BLaER1 (cell line): ENCODE measurements around the gene PLCL2.

Experiments used
- H3K27ac ChIP-seq: shearing (Covaris generic); formaldehyde crosslinking; 2 replicates; pipeline ENCODE4 v1.8.1; 2022
- H3K27me3 ChIP-seq: shearing (Covaris generic); formaldehyde crosslinking; 2 replicates; pipeline ENCODE4 v1.8.1; 2022
- H3K36me3 ChIP-seq: shearing (Covaris generic); formaldehyde crosslinking; 2 replicates; pipeline ENCODE4 v1.8.1; 2022
- H3K4me1 ChIP-seq: shearing (Covaris generic); formaldehyde crosslinking; 2 replicates; pipeline ENCODE4 v1.8.1; 2022
- H3K4me2 ChIP-seq: shearing (Covaris generic); formaldehyde crosslinking; 2 replicates; pipeline ENCODE4 v1.8.1; 2022
- H3K4me3 ChIP-seq: shearing (Covaris generic); formaldehyde crosslinking; 2 replicates; pipeline ENCODE4 v1.8.1; 2022
- H3K9ac ChIP-seq: shearing (Covaris generic); formaldehyde crosslinking; 2 replicates; pipeline ENCODE4 v1.8.1; 2022
- H3K9me3 ChIP-seq: shearing (Covaris generic); formaldehyde crosslinking; 2 replicates; pipeline ENCODE4 v1.8.1; 2022
- H4K20me1 ChIP-seq: shearing (Covaris generic); formaldehyde crosslinking; 2 replicates; pipeline ENCODE4 v1.8.1; 2022
- Cebpa-rat ChIP-seq: shearing (Covaris generic); IDR thresholded peaks from 2 replicates; pipeline ENCODE4 v1.8.1; 2022

PLCL2 gene

DNA sequence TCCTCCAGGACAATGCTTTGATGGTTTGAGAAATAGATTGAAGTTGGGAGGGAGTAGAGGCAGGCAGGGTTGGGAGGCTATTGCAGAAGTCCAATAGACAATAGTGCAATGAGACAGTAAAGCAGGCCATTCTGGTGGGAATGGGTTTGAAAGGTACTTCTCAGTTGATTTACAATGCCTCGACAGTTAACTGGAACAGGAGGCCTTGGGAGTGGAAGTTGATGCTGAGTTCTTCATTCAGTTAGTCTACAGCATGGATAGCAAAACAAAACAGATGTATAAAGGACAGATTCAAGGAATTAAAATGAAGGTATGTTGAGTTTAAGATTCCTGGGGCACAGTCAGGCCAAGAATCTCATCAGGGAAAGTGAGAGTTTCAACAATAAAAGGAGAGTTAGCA lies 6.8 kb upstream of the PLCL2 start:
- Histone ChIP-seq H3K9ac (no peak overlapping the region), H3K36me3 (no peaks in the 10 kb centered on the region), H3K9me3 (no peaks in the 10 kb centered on the region), H3K4me3 (no peak overlapping the region), H3K27me3 (no peaks in the 10 kb centered on the region), H4K20me1 (no peaks in the 10 kb centered on the region), H3K4me2 (no peak overlapping the region), H3K4me1 (no peaks in the 10 kb centered on the region), H3K27ac (no peak overlapping the region)
- no peak for TF ChIP-seq Cebpa-rat

DNA sequence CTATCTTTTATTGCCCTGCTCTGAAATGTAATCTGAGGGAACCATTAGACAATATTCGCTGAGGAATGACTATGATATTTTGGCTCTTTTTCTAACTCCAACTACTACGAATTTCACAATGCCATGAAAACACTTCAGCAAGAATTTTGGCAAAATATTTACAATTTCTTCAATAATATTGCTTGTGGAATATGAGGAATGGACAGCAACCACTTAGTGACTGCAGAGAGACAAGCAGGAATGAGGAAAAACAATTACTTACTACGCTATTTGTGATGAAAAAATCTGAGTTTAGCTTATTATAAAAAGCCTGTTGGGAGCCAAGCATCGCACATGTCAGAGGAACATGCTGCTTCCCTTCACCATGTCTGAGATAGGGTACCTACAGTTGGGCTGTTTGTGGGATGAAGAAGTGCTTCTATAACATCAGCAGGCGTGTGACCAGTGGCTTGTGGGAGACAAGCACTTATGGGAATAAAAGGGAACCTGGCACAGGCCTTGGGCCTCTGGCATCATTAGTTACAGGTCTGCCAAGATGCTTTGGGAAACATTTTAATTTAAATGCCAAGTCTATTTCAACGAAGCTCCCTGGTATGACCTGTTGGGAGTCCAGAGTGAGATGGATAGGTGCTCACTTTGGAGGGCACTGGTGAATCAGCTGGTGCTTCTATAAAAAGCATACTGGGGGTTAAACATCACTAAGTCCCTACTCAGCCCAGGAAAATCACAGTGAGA lies 2.7 kb upstream of the PLCL2 start:
- no peak overlapping the region for H3K4me3 ChIP-seq
- peaks cover 11% of the 10 kb centered on the region for H3K4me1 ChIP-seq
- H3K27me3 ChIP-seq, result no peaks in the 10 kb centered on the region
- H3K27ac ChIP-seq, result no peak overlapping the region
- H3K9me3 ChIP-seq, result no peaks in the 10 kb centered on the region
- H3K36me3 ChIP-seq, result no peaks in the 10 kb centered on the region
- H3K4me2 ChIP-seq, result no peak overlapping the region
- H4K20me1 ChIP-seq, result peaks cover 11% of the 10 kb centered on the region; the same call in 1 of the 2 replicates
- TF ChIP-seq Cebpa-rat, result no peak
- no peak overlapping the region for H3K9ac ChIP-seq

- H3K27ac ChIP-seq, result no peak overlapping the region
- no peaks in the 10 kb centered on the region for H3K27me3 ChIP-seq
- H3K4me3 ChIP-seq, result no peak overlapping the region
- peaks cover 22% of the 10 kb centered on the region; the same call in 1 of the 2 replicates for H4K20me1 ChIP-seq
- no peak for TF ChIP-seq Cebpa-rat
- no peak overlapping the region for H3K9ac ChIP-seq
- H3K4me1 ChIP-seq, result peaks cover 22% of the 10 kb centered on the region
- H3K4me2 ChIP-seq, result peak overlapping the region; percentile 92; the same call in 1 of the 2 replicates
- H3K9me3 ChIP-seq, result no peaks in the 10 kb centered on the region
- H3K36me3 ChIP-seq, result no peaks in the 10 kb centered on the region
Measured at GRCh38 chr3:16883057-16883722, 1.6 kb upstream of the PLCL2 start.

GRCh38 chr3:16883723-16884083 lies 1.1 kb upstream of the PLCL2 start:
- H3K4me3 ChIP-seq, result peak overlapping the region; percentile 85
- H3K9ac ChIP-seq, result peak overlapping the region; percentile 96; the same call in 1 of the 2 replicates
- H3K27me3 ChIP-seq, result no peaks in the 10 kb centered on the region

GRCh38 chr3:16884084-16884747 lies 539 bp upstream of the PLCL2 start:
- no peak for TF ChIP-seq Cebpa-rat
- peak overlapping the region; percentile 96 for H3K9ac ChIP-seq
- peak overlapping the region; percentile 96 for H3K27ac ChIP-seq

More at GRCh38 chr3:16883723-16884083, 1.1 kb upstream of the PLCL2 start:
- H4K20me1 ChIP-seq, result peaks cover 22% of the 10 kb centered on the region; the same call in 1 of the 2 replicates
- no peaks in the 10 kb centered on the region for H3K9me3 ChIP-seq
- peak overlapping the region; percentile 92 for H3K4me2 ChIP-seq
- peaks cover 27% of the 10 kb centered on the region for H3K4me1 ChIP-seq
- TF ChIP-seq Cebpa-rat, result no peak
- peak overlapping the region; percentile 96; the same call in 1 of the 2 replicates for H3K27ac ChIP-seq
- no peaks in the 10 kb centered on the region for H3K36me3 ChIP-seq

DNA sequence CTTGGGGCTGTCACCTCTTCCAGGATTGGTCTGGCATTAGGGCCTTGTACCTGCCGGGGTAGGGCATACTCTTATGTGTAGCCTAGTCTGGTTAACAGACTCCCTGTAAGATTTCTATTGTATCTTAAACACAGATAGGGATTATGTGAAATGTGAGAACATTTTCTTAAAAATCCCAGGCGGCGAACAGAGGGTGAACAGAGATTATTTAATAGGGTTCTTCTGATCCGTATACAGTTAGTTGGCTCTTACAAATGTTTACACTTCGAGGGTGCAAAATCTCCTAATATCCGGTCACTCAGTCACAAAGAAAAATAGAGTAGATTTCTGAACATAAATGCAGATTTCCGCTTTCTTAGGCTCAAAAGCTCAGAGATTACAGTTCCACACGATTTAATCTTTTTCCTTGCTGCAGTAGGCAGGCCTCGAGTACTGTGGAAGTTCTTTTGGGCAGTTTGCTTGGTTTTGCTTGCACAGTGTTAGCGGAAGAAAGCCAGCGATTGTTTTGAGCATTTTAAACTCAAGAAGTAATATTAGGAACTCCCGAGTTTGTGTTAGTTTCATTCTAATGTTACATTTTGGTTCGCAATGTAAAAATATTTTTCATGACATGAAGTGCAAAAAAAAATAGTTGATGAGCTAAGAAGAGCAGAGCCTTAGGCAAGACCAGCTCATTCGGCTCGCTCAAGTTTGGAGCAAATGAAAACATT lies 993 bp downstream of the PLCL2 start:
- Histone ChIP-seq H3K27me3 (no peaks in the 10 kb centered on the region), H3K9ac (peak overlapping the region; percentile 96), H3K9me3 (no peaks in the 10 kb centered on the region), H3K4me1 (peaks cover 41% of the 10 kb centered on the region), H3K4me2 (peak overlapping the region; percentile 92), H3K4me3 (peak overlapping the region; percentile 85), H3K27ac (peak overlapping the region; percentile 96), H3K36me3 (no peaks in the 10 kb centered on the region), H4K20me1 (peaks cover 40% of the 10 kb centered on the region)
- TF ChIP-seq Cebpa-rat, result no peak

More at GRCh38 chr3:16884084-16884747, 539 bp upstream of the PLCL2 start:
- Histone ChIP-seq H3K4me3 (peak overlapping the region; percentile 85), H3K4me1 (peaks cover 32% of the 10 kb centered on the region), H3K36me3 (no peaks in the 10 kb centered on the region), H4K20me1 (peaks cover 28% of the 10 kb centered on the region), H3K9me3 (no peaks in the 10 kb centered on the region), H3K4me2 (peak overlapping the region; percentile 92), H3K27me3 (no peaks in the 10 kb centered on the region)

DNA sequence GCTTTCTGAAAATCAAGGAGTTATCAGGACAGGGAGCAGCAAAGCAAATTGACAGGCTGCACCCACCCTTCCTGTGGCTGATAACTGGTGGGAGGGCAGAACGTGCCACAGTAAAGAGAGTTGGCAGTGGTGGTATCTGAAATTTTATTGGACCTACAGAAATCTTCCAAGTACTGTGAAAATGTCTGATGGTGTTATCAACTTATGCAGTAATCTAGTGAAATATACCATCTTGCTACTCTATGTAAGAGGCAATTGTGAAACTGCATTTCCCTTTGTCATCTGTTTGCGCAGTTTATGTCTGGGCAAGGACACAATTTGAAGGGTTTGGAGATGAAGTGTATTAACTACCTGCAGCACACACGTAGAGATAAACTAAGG lies 1.5 kb downstream of the PLCL2 start:
- H3K36me3 ChIP-seq, result no peaks in the 10 kb centered on the region
- no peaks in the 10 kb centered on the region for H3K9me3 ChIP-seq
- peak overlapping the region; percentile 92 for H3K4me2 ChIP-seq
- TF ChIP-seq Cebpa-rat, result no peak
- H3K4me1 ChIP-seq, result peaks cover 47% of the 10 kb centered on the region
- peaks cover 46% of the 10 kb centered on the region for H4K20me1 ChIP-seq
- peak overlapping the region; percentile 96 for H3K27ac ChIP-seq
- peak overlapping the region; percentile 85 for H3K4me3 ChIP-seq
- H3K27me3 ChIP-seq, result no peaks in the 10 kb centered on the region
- H3K9ac ChIP-seq, result peak overlapping the region; percentile 96

GRCh38 chr3:16887130-16887529 lies 2.4 kb downstream of the PLCL2 start:
- Histone ChIP-seq H3K9me3 (no peaks in the 10 kb centered on the region), H3K27me3 (no peaks in the 10 kb centered on the region), H3K36me3 (no peaks in the 10 kb centered on the region), H3K4me1 (peaks cover 51% of the 10 kb centered on the region), H3K4me2 (peak overlapping the region; percentile 92), H3K9ac (no peak overlapping the region), H3K4me3 (0 out of 2 replicates have a peak overlapping the region, but pooled peaks have one; percentile 85), H3K27ac (no peak overlapping the region), H4K20me1 (peaks cover 51% of the 10 kb centered on the region)
- no peak for TF ChIP-seq Cebpa-rat

- H3K27ac ChIP-seq, result peak overlapping the region; percentile 38; the same call in 1 of the 2 replicates
- no peaks in the 10 kb centered on the region for H3K27me3 ChIP-seq
- peak overlapping the region; percentile 32; the same call in 1 of the 2 replicates for H3K4me3 ChIP-seq
- H3K9ac ChIP-seq, result no peak overlapping the region
- H3K4me2 ChIP-seq, result peak overlapping the region; percentile 92
- H3K4me1 ChIP-seq, result peaks cover 51% of the 10 kb centered on the region
- peaks cover 51% of the 10 kb centered on the region for H4K20me1 ChIP-seq
- H3K36me3 ChIP-seq, result peaks cover 7% of the 10 kb centered on the region; the same call in 1 of the 2 replicates
- TF ChIP-seq Cebpa-rat, result no peak
- H3K9me3 ChIP-seq, result no peaks in the 10 kb centered on the region
Measured at GRCh38 chr3:16888356-16888755, 3.6 kb downstream of the PLCL2 start.
